Right lung (tissue), 5 donors: ENCODE measurements around the gene SH2D2A. TPM values are rescaled to one million over a fixed set of nuclear protein-coding genes. Genes with fewer than 3 reads are reported as not detected.
A peak's percentile ranks its signal among the peaks of the same experiment; 100 is the strongest.

Experiments used
- DNase-seq, 2 donors: peaks; one replicate each; pipeline ENCODE4 v3.0.0-alpha.2; 2013
- polyA plus RNA-seq, 5 donors: library from polyadenylated mRNA; unstranded; fragments of 120-200 nt; gene quantifications; one replicate each; pipeline versions ENCODE4 v1.2.1 to v1.2.3, GENCODE V29; 2013; ENCODE audit warnings: inconsistent platforms in 1 of 5, low replicate concordance in 1 of 5; ENCODE audit not compliant: insufficient read length in 5 of 5, insufficient read depth in 1 of 5

SH2D2A gene
- polyA plus RNA-seq, 5 donors: 0.46 to 0.88 (median 0.55) TPM

GRCh38 chr1:156828400-156829124 lies 11.9 kb upstream of the SH2D2A start:
- DNase-seq: no peak

GRCh38 chr1:156826630-156827029 lies 10.0 kb upstream of the SH2D2A start:
- DNase-seq: no peak

GRCh38 chr1:156823210-156823790 lies 6.7 kb upstream of the SH2D2A start:
- DNase-seq: no peak

DNA sequence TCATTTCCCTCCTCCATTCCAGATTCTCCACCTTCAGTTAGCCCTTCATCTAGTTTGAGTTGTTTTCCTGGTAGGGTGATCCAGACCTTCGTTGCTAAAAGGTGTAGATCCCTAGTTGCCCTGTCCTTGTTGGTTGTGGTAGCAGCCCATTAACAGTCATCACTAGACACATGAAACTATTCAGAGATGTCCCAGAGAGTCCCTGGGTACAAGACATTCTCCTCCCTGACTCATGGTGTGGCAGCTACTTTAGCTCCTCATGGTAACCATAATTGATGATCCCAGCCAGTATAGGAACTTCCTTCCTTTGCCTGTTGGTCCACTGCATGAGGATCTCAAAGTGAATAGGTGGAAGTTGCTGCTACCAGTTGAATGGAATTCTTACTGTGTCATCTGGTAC lies 6.0 kb upstream of the SH2D2A start:
- no peak for DNase-seq

DNA sequence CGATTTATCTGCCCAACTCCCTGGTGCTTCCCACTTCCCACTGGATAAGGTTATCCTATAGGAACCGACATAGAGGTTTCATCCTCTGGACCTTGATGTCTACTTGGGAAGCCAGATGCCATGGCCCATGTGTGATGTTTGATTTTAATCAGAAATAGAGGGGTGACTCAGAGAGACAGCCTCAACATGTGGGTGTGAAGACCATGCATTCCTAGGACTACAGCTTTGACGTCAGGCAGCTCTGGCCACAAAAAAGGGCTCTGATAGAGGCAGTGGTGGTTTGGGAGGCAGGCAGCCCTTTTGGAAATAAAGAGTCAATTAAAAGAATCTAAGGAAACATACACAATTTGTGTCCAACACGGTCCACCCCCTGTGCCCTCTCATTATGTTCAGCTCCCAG lies 5.2 kb upstream of the SH2D2A start:
- DNase-seq: no peak

DNA sequence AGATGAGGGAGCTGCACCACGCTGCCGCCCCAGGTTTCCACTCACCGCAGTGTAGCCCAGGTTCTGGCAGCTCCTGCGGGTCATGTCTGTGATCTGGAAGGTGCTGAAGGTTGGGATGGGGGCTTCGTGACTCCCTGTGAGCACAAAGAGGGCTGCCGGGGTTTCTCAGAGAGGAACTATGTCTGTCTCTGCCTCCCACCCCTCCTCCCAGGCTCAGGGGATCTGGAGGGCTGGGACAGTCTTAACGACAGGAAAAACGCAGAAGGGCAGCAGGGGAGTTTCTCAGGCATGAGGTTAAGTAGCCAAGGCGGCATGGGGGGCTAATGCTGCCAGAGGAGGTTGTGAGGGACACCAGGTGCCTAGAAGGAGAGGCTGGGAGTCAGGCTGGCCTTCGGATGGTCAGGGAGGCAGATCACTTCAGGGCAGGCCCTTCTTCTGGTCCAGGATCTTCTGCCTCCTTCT lies 656 bp downstream of the SH2D2A start:
- DNase-seq: no peak

GRCh38 chr1:156815307-156815826 lies 1.3 kb downstream of the SH2D2A start:
- DNase-seq: peak; percentile 52 to 70

DNA sequence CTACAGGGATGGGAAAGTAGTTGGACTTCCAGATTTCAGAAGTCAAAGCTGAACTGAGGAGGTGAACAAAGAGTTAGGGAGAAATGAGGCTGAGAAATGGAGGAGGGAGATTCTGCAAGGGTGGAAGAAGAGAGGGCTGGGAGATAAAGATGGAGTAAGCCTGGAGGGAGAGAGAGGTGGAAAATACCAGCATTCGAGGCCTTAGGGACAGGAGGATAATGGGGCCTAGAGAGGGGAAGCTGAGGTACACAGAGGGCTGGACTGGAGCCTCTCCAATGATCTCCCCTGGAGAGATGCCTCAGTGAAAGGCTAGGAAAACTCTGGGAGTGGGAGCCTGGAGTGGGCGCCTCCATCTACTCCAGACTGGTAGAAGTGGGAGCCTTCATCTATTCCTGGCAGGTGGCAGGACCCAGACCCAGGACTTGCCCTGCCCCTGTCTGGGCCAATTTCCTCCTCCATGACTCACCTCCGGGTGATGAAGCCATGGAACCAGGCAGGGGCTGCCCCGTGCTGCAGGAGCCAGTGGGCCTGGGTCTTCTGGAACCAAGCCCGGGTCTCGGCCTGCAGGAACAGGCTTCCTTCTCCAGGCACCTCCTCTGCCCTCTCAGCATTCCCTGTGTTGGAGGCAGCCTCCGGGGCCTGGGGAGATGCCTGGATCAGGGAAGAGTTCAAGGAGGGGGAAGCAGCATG lies 1.9 kb downstream of the SH2D2A start:
- no peak for DNase-seq

- DNase-seq: peak in 1 of 2 donors; percentile 43
These were observed 2.7 kb downstream of the SH2D2A start for GRCh38 chr1:156813750-156814570.

- no peak for DNase-seq
These were observed 3.4 kb downstream of the SH2D2A start for GRCh38 chr1:156813298-156813697.

- DNase-seq: no peak
These were observed 4.2 kb downstream of the SH2D2A start for GRCh38 chr1:156812293-156812990.

DNA sequence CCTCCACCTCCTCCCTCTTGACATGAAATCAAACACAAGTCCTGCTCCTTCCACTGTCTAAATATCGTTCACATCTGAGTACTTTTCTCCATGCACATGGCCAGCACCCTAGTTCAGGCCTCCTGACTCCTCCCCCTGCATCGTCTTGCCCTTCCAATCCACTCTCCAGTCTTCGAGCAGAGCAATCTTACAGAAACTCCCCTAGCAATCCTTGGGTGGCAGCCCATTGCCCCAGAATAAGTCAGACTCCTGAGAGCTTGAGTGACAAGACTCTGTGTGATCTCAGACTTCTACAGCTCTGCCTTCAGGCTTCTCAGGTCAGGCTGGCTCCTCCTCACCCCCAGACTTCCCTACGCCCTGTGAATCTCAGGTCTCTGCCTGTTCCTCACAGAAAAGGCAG lies 5.5 kb downstream of the SH2D2A start:
- DNase-seq: no peak

DNA sequence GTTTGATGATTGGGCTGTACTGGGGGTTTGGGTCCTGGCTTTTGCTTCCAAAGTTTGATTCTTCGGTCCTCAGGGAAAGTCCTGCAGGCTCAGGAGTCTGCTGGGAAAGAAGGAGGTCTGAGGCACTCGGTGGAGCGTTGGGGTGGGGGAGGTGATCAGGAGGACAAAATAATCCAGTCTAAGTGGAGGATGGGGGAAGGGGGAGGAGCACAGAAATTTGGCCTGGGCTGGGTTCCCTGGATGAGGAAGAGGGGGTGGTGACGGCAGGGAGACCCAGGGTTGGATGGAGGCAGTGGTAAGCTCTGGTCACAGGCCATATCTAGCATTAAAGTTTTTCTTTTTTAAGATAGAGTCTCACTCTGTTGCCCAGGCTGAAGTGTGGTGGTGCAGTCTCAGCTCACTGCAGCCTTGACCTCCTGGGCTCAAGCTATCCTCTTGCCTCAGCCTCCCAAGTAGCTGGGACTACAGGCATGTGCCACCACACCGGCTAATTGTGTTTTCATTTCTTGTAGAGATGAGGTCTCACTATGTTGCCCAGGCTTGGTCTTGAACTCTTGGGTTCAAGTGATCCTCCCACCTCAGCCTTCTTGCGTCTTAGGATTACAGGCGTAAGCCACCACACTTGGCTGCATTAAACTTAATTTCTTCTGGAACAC lies 6.8 kb downstream of the SH2D2A start:
- DNase-seq: no peak

DNA sequence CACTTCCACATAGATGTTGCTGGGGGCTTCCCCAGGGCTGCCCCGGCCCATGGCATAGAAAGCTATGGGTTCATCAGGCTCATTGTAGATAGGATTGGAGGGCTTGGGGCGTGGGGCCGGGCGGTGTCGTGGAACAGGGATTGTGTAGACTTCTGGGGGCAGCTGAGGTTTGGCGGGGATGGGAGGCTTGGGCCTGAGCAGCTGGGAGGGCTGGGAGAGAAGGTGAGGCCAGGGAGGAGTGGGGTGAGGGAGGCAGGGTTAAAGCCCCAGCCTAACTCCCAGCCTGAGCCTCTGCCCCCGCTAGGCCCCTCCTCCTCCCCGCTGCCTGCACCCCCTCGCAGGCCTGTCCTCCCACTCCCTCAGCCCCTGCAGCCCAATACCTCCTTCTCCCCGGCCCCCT lies 7.4 kb downstream of the SH2D2A start:
- DNase-seq: no peak

GRCh38 chr1:156808186-156809030 lies 8.2 kb downstream of the SH2D2A start:
- DNase-seq: no peak

- no peak for DNase-seq
These were observed 9.0 kb downstream of the SH2D2A start for GRCh38 chr1:156807627-156808026.

GRCh38 chr1:156806512-156807440 lies 9.9 kb downstream of the SH2D2A start:
- DNase-seq: no peak

DNA sequence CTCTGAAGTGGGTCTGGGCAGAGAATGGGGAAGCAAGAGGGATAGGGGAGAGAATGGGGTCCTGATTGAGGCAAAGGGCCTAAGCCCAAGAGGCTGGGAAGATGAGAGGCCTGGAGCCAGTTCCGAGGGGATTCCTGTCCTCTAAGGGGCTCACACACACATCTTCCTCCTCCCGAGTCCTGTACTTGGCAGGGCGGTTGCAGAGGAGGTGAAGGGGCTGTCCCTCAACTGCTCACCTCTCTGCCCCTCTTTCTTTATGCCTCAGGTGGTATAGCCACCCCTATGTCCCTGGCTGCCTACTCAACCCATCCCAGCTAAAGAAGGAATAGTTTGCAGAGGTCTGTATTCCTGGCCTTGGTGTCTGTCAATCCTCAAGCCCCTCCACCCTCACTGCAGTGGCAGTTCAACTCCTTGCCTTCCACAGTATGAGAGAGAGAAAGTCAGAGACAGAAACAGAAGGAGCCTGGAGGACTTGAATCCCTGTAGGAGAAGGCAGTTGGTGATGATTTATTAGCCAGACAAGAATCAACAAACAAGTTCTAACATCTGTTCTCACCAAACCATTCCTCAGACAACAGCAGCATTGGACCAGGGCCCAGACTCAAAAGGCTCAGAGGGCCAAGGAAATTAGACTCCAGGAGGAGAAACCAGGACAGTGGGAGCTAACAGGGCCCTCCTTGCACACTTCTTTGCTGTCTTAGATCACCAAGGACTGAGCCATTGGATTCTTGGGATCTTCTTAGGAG lies 10.7 kb downstream of the SH2D2A start:
- DNase-seq: peak in 1 of 2 donors; percentile 42
